Ectodermal cell (in vitro differentiated cells): ENCODE results near the gene ASIC2.

Source experiments
- H3K27ac ChIP-seq: 2 replicates; pipeline ENCODE4 v1.7.0; 2013; ENCODE audit warnings: mild to moderate bottlenecking, low read depth, low read length; ENCODE audit not compliant: insufficient read depth, poor library complexity, severe bottlenecking
- H3K27me3 ChIP-seq: 2 replicates; pipeline ENCODE4 v1.7.0; 2013; ENCODE audit warnings: mild to moderate bottlenecking, low read length; ENCODE audit not compliant: insufficient read depth, control insufficient read depth, poor library complexity, severe bottlenecking
- H3K36me3 ChIP-seq: one replicate; pipeline ENCODE4 v1.7.0; 2013; ENCODE audit warnings: low read length; ENCODE audit not compliant: control insufficient read depth, insufficient read depth
- H3K4me1 ChIP-seq: one replicate; pipeline ENCODE4 v1.7.0; 2013; ENCODE audit warnings: low read length; ENCODE audit not compliant: control insufficient read depth, insufficient read depth
- H3K4me3 ChIP-seq: 2 replicates; pipeline ENCODE4 v1.7.0; 2013; ENCODE audit warnings: low read depth, low read length, control low read depth; ENCODE audit not compliant: insufficient read depth
- H3K9me3 ChIP-seq: 2 replicates; pipeline ENCODE4 v1.7.0; 2013; ENCODE audit warnings: mild to moderate bottlenecking, low read length, moderate library complexity; ENCODE audit not compliant: control insufficient read depth
- WGBS, 2 experiments: methylation state at CpG; one replicate each; pipeline ENCODE4 v1.1.7; 2013; ENCODE audit warnings: missing lambda C conversion rate in 2 of 2; 5-methylcytosine and 5-hydroxymethylcytosine counted together

Gene ASIC2

DNA sequence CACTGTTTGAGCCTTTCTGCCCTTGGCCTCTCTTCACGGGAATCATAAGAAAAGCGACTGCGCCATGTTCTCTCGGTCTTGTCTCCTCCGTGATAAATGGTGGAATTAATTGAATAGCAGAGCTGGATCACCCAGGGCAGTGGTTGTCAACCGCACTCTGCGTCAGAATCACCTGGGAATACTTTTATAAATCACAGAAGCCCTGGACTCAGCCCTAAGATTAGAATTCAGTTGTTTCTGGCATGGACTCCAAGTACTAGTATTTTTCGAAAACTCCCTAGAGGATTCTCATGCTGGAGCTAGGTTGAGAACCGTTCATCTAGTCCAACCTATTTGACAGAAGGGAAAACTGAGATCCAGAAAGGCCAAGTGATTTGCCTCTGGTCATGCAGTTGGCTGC is 237.3 kb downstream of the ASIC2 start:
- Histone ChIP-seq H3K4me3 (no peak overlapping the region), H3K9me3 (no peaks in the 10 kb centered on the region), H3K4me1 (no peaks in the 10 kb centered on the region), H3K36me3 (no peaks in the 10 kb centered on the region), H3K27ac (no peak overlapping the region), H3K27me3 (no peaks in the 10 kb centered on the region)
- WGBS, 2 experiments: 93 to 95% methylated on average over 9 of the region's 9 CpGs

DNA sequence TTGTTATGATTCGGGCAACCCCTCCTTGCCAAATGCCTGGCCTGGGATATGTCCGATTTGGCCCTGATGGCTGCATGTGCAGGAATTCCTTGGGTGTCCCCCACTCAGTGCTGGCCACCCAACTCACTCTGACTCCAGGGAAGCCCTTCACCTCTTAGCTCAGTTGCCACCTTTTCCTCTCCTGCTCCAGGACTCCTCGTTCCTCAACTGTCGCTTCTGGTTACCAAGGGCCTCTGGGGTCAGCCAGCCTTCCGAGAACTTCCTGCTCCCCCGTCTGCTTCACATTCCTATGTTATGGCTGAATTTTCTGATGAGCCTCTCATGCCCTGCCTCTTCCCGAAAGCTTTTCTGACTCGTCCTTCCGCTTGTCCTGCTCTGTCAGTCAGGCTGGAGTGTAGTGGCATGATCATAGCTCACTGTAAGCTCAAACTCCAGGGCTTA is 237.9 kb downstream of the ASIC2 start:
- Histone ChIP-seq H3K27ac (no peak overlapping the region), H3K4me1 (no peaks in the 10 kb centered on the region), H3K36me3 (no peaks in the 10 kb centered on the region), H3K27me3 (no peaks in the 10 kb centered on the region), H3K4me3 (no peak overlapping the region), H3K9me3 (no peaks in the 10 kb centered on the region)
- 90% methylated on average over 9 of the region's 9 CpGs for WGBS, 2 experiments

DNA sequence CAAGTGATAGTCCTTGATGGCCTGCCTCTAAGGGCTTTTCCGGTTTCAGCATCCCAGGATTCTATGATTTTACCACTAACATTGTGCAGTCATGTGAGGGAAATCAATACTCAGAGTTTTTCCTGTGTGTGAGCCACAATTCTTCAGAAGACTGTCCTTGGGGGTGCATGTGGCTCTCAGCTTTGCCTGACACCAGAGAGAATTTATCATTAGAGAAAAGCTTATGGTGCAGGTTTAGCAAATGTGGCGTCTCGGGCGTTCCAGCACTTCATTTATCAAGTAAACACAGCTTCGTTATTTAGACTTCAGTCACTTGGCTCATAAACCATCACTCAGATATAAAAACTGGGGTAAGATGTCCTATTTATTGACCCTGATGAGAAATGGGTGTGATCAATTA is 238.7 kb downstream of the ASIC2 start:
- WGBS, 2 experiments: 92 to 95% methylated on average over 5 of the region's 5 CpGs
- no peak overlapping the region for H3K27ac ChIP-seq
- no peak overlapping the region for H3K4me3 ChIP-seq
- no peaks in the 10 kb centered on the region for H3K4me1 ChIP-seq
- H3K27me3 ChIP-seq: no peaks in the 10 kb centered on the region
- H3K9me3 ChIP-seq: no peaks in the 10 kb centered on the region
- no peaks in the 10 kb centered on the region for H3K36me3 ChIP-seq

DNA sequence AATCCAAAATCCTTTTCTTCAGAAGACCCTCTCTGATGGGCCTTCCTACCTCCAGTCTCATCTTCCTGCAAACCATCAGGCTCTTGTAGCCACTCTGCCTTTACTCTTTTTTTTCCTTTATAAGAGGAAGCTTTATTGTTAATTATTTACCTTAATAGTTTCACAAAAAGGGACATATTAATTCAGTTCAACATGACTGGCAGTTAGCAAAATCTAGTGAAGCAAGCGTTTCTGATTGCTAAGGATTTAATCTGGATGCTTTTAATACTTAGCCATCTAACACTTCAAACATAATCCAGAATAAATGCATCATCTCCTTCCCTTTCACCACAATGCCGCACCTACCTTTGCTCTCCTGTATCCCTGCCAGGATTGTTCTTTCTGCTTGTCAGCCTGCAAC is 239.4 kb downstream of the ASIC2 start:
- 91 to 96% methylated on average over 2 of the region's 2 CpGs for WGBS, 2 experiments
- no peak overlapping the region for H3K4me3 ChIP-seq
- no peaks in the 10 kb centered on the region for H3K27me3 ChIP-seq
- no peak overlapping the region for H3K27ac ChIP-seq
- no peaks in the 10 kb centered on the region for H3K36me3 ChIP-seq
- no peaks in the 10 kb centered on the region for H3K4me1 ChIP-seq
- H3K9me3 ChIP-seq: no peaks in the 10 kb centered on the region

DNA sequence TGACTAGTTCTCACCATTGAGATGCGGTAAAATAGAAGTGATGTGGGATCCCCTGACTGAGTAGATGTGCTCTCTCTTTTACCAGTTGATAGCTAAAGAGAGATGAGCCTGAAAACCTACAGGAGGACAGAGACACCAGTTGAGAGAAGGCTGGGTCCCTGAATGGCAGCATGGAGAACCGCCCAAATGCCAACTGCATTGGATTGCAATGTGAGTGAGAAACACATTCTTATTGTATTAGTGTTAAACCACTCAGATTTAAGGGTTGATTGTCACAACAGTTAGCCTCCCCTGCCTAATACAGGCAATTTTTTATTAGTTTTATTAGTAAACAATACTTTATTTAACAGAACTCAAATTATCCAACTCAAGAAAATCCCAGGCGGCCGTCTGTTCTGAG is 240.2 kb downstream of the ASIC2 start:
- Histone ChIP-seq H3K27me3 (no peaks in the 10 kb centered on the region), H3K4me3 (no peak overlapping the region), H3K9me3 (no peaks in the 10 kb centered on the region), H3K27ac (no peak overlapping the region), H3K4me1 (no peaks in the 10 kb centered on the region), H3K36me3 (no peaks in the 10 kb centered on the region)
- WGBS, 2 experiments: 93 to 99% methylated on average over 4 of the region's 4 CpGs

DNA sequence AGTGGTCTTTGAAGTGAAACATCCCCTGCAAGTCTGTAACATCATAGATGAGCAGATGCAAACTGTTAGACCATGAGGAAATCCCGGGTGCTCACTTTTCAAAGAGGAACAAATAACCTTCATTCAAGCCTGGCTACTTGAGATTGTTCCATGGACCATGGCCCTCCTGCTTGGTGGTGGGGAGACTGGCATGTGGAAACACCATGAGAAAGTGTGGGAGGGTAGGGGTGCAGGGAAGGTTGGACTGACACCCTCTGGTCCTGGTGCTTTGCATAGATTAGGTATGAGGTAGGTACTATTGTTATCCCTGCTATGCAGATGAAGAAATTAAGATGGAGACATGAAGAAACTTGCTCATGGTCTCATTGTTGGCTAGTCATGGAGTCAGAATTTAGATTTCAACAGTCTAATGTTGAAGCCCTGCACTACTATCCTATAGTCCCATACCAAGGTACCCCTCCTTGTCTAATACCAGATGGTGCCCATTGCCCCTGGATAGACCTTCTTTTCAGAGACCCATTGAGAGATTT is 242.4 kb downstream of the ASIC2 start:
- 92 to 93% methylated on average over 1 of the region's 1 CpG for WGBS, 2 experiments
- no peaks in the 10 kb centered on the region for H3K9me3 ChIP-seq
- H3K4me3 ChIP-seq: no peak overlapping the region
- no peak overlapping the region for H3K27ac ChIP-seq
- H3K36me3 ChIP-seq: no peaks in the 10 kb centered on the region
- H3K4me1 ChIP-seq: no peaks in the 10 kb centered on the region
- H3K27me3 ChIP-seq: no peaks in the 10 kb centered on the region

DNA sequence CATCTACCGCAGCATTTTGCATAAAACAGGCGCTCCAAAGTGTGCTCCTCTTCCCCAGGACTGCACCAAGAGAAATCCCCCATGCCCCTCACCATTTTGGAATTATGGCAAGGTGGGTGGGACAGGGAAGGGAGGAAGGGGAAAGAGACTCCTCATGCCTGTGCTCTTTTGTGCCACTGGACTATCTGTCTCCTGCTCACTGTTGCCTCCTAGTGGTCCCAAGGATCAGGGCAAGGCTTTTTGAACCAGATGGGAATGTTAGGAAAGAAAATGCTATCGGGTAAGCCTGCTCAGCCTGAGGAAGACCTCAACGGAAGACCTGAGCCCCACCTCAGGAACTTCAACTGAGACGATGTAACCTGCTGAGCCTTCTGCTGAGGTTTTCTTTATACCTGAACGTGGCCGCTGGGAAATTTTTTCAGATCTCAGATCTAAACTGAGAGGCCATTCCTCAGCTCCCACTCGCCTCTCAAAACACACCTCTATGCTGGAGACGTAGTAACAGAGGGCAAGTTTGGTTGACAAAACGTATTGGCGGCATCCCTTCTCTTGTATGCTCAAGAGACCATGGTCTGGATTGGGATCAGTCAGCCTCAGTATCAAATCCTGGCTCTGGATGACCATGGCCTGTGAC is 243.2 kb downstream of the ASIC2 start:
- Histone ChIP-seq H3K36me3 (no peaks in the 10 kb centered on the region), H3K4me3 (no peak overlapping the region), H3K27me3 (no peaks in the 10 kb centered on the region), H3K27ac (no peak overlapping the region), H3K9me3 (no peaks in the 10 kb centered on the region), H3K4me1 (no peaks in the 10 kb centered on the region)
- WGBS, 2 experiments: 68 to 70% methylated on average over 10 to 11 of the region's 11 CpGs

DNA sequence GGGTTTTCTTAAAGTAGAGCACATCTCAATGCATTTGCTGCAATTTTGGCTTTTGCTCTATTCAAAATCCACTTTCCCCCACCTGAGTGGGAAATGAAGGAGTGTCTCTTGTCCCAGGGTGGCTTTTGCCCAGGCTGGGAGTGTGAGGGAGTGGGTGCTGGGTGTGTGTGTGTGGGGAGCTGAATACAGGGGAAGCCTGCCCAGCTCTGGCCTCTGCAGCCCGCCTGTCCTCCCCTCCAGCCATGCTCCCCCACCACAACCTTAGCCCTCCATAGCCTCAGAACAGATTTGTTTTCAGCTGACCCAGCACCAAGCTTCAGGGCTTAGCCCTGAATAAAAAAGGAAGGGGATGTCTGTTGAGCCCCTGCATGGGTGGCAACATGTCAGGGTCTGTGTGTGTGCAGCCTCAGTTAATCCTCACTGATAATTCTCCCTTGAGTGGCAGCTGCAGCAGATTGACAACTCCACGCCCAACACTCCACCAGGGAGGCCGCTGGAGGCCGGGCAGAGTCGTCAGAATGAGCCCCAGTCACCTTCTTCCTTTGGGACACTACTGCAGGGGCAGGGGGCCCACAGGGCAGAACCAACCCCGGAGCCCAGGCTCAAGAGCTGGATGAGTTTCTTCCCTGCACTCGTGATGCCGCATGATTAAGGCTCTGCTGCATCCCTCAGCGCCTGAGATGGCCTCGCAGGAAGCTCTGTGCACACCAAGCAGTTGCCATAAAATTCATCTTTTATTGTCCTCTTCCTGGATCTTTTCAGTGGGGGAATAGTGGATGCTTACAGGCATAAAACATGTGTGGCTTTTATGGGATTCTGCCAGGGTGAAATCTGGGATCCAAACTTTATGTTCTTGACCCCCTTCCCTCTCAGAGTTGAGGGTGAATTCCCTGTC is 246.5 kb downstream of the ASIC2 start:
- WGBS, 2 experiments: 76 to 78% methylated on average over 9 to 10 of the region's 10 CpGs
- Histone ChIP-seq H3K9me3 (no peaks in the 10 kb centered on the region), H3K27ac (no peak overlapping the region), H3K27me3 (no peaks in the 10 kb centered on the region), H3K36me3 (no peaks in the 10 kb centered on the region), H3K4me3 (no peak overlapping the region), H3K4me1 (no peaks in the 10 kb centered on the region)

DNA sequence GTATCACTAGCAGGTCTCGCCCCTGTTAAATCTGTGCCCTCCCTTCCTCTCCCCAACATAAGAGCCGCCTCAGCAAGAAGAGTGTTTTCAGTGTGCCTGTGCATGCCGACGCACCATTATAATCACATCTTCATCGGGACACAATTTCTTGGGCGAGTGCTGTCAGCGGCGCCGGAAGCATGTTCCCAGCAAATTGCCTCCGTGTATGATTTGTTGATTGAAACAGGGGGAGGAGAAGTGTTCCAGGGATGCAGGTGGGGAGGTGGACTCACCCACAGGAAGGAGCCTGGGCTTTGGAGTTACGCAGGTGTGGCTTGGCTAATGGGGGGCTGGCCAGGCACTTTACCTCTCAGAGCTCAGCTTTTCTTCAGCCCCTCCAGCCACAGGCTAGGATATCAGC is 247.9 kb downstream of the ASIC2 start:
- Histone ChIP-seq H3K27me3 (no peaks in the 10 kb centered on the region), H3K4me3 (no peak overlapping the region), H3K27ac (no peak overlapping the region), H3K9me3 (no peaks in the 10 kb centered on the region), H3K36me3 (no peaks in the 10 kb centered on the region), H3K4me1 (no peaks in the 10 kb centered on the region)
- 94 to 96% methylated on average over 11 of the region's 11 CpGs for WGBS, 2 experiments

DNA sequence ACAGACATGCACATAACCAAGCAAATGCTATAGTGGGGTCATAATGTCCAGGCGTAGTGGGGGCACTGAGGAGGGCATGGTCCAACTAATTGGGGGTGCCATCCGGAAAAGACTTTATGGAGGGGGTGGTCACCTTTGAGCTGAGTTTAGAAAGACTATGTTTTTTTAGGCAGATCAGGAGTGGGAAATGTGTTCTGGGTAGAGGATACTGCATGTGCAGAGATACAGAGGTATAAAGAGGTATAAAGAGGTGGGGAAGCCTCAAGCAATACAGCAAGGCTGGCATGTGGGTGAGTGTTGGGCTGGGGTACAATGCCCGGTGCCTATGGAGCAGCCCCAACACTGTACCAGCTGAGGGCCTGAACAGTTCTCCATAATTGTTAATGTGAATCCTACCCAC is 248.3 kb downstream of the ASIC2 start:
- Histone ChIP-seq H3K9me3 (no peaks in the 10 kb centered on the region), H3K36me3 (no peaks in the 10 kb centered on the region), H3K4me3 (no peak overlapping the region), H3K4me1 (no peaks in the 10 kb centered on the region), H3K27me3 (no peaks in the 10 kb centered on the region), H3K27ac (no peak overlapping the region)
- WGBS, 2 experiments: 93 to 97% methylated on average over 3 of the region's 3 CpGs
